Measurements from ENCODE around the gene OVCA2.

Gene OVCA2

DNA sequence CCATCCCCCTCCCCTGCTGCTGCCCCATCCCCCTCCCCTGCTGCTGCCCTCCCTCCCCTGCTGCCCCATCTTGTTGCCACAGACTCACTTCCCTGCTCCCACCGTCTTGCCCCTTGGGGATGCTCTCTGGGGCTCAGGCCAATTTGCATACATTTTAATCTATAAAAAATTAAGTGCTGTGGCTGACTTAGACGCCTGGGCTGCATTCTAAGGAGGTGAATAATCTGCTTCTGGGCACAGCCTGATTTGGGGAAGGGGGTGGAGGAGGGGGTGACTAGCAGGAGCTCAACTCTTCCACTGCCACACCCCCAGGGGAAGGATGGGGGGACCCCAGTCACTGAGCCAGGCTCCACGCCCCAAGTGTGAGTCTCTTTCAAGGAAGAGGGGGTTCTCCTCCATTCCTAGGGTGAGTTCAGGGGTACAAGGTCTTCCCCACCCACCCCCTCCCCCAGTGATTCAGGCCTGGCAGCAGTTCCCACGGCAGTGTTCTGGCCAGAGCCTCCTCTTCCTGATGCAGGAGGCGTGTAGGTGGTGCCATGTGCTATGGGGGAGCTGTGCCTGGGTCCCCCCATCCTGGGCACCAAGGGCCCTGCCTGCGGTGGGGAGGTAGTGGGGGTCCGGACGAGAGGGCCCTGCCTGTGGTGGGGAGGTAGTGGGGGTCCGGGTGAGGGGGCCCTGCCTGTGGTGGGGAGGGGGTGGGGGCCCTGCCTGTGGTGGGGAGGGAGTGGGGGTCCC, 6.8 kb upstream of the OVCA2 start:
- DNase-seq = no peak

GRCh38 chr17:2035541-2036488, 6.0 kb upstream of the OVCA2 start:
- DNase-seq = no peak

- DNase-seq = no peak
Measured at GRCh38 chr17:2037155-2037554, 4.7 kb upstream of the OVCA2 start.

GRCh38 chr17:2040219-2040827, 1.5 kb upstream of the OVCA2 start:
- DNase-seq = no peak

GRCh38 chr17:2040942-2041560, 771 bp upstream of the OVCA2 start:
- DNase-seq = peak; percentile 37

DNA sequence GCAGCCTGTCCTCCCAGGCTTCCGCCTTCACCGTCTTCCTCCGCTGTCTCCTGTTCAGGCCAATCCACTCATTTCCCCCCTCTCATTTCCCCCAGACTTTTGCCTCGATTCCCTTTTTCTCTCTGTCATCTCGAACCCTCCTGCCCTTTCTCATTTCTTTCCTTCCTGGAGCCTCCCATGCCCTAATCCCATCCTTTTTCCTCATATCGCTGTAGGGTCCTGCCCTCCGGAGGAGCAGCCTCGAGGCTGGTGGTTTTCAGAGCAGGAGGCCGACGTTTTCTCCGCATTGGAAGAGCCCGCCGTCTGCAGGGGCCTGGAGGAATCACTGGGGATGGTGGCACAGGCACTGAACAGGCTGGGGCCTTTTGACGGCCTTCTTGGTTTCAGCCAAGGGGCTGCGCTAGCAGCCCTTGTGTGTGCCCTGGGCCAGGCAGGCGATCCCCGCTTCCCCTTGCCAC, 597 bp downstream of the OVCA2 start:
- no peak for DNase-seq

DNA sequence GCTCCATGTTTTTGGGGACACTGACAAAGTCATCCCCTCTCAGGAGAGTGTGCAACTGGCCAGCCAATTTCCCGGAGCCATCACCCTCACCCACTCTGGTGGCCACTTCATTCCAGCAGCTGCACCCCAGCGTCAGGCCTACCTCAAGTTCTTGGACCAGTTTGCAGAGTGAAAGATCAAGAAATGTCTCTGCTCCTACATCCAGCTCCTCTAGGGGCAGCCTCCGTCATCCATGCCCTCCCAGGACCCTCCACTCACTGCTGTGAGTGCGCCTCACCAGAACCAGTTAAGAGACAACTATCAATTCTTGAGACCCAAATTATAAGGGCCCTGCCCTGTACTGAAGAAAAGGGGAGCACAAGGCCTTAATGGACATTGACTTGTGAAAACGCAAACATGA, 1.1 kb downstream of the OVCA2 start:
- no peak for DNase-seq

DNA sequence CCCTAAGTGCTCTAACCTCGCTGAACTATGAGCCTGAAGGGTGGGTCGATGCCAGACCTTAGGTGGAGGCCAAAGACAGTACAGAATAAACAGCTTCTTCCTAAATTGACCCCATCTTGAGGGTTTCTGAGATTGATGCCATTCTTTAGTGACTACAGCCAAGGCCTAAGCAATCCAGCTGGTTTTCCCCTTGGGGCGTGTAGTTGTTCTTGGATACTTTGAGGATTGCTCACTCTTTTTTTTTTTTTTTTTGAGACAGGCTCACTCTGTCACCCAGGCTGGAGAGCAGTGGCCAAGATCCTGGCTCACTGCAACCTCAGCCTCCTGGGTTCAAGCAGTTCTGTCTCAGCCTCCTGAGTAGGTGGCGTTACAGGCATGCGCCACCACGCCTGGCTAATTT, 2.0 kb downstream of the OVCA2 start:
- DNase-seq = no peak

DNA sequence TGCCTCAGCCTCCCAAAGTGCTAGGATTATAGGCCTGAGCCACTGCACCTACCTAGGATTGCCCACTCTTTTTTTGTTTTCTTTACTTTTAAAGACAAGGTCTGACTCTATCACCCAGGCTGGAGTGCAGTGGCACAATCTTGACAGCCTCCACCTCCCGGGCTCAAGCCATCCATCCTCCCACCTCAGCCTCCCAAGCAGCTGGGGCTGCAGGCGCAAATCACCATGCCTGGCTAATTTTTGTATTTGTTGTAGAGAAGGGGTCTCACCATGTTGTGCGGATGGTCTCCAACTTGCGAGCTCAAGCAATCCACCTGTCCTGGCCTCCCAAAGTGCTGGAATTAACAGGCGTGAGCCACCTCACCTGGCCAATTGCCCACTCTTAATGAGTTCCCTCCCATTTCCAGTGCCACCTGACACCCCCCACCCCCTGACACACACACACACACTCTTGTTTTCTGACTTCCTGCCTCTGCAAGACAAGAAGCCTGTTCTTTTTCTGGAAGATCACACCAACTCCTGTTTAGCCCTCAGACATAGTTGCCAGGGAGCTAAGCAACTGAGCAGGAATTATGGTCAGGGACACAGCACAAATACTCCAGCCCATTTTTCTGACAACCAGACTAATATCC, 2.6 kb downstream of the OVCA2 start:
- no peak for DNase-seq

- no peak for DNase-seq
Measured at GRCh38 chr17:2047590-2047989, 5.8 kb downstream of the OVCA2 start.

DNA sequence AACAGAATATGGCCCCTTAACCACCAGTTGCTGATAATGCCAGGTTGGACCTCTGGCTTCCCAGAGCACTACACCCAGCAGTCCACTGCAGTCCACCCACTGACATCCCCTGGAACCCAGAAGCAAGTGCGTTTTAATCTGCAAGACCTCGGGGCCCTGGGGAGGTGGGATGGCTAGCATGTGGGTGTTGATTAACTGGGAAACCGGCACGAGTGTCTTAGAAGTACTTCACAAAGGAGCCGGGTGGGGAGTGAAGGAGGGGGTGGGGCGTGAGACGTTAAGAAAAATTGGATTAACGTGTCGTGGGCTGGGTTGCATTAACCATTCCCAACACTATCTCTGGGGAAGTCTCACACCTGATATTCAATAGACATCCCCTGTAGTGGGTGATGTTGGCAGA, 7.0 kb downstream of the OVCA2 start:
- no peak for DNase-seq

DNA sequence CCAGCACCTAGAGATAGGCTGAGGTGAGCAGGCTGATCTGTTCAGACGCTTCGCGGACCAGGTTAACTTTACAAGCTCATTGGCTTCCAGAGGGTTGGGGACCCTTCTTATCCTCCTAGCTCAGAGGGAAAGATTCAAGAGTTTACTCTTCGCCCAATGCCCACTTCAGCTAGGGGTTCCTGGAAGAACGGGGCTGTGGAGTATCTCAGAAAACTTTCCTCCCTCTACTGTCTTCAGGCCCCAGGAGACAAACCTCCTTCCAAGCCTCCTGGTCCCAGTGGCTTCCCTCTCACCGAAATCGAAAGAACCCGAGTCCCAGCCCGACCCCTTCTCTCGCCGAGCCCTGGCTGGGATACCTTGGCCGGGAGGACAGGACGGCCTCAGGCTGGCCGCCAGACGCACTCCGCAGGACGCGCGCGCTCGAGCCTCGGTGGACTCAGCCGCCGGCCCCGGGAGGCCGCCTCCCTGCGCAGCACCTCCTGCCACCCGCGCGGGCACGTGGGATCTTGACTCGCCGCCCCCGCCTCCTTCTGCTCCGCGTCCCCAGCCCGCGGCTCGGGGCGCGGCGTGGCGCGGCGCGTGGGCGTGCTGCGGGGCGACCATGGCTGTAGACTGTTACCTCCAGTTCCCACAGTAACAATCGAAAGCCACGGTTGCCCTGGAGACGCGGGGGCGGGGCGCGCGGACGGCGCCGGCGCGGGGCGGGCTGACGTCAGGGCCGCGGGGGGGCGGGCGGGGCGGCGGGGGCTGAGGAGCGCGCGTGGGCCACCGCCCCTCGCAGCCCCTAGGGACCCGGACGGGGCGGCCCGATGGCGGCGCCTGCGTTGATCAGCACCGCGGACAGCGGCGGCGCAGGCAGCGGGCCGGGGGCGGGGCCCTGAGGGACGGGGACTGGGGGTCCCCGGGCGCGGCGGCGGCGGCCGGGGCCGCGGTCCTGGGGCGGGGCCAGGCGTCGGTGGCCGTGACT, 7.8 kb downstream of the OVCA2 start:
- no peak for DNase-seq

DNA sequence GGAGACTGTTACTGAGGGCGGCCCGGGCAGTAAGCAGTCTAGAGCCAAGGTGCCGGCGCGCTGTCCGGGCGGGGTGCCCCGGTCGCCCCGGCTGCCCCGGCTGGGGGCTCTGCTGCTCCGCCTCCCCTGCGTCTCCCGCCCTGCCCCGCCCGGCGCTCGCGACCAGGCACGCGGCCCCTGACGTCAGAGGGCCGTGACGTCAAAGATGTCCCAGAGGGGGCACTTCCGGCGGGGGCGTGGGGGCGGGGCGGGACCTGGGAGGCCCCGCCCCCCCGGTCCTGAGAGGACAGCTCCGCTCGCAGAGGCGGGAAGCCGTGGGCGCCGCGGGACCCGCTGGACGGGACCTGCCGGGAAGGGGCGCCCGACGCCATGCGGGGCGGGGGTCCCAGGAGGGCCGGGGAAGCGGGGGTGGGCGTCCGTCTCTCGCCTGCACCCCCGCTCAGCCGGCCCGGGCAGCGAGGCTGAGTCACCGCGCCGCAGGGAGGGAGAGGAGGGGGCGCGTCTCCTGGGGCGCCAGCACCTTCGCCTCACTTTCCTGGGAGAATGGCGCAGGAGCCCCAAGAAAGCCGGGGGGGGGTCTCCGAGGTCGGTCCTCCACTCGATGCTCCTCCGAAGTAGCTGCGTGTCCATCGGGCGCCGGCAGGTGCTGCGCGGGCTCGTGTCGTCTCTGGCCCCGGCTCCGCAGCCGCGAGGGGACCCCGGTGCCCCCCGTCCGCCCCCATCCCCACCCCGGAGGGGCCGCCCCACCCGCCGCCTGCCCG, 8.7 kb downstream of the OVCA2 start:
- DNase-seq = no peak

DNA sequence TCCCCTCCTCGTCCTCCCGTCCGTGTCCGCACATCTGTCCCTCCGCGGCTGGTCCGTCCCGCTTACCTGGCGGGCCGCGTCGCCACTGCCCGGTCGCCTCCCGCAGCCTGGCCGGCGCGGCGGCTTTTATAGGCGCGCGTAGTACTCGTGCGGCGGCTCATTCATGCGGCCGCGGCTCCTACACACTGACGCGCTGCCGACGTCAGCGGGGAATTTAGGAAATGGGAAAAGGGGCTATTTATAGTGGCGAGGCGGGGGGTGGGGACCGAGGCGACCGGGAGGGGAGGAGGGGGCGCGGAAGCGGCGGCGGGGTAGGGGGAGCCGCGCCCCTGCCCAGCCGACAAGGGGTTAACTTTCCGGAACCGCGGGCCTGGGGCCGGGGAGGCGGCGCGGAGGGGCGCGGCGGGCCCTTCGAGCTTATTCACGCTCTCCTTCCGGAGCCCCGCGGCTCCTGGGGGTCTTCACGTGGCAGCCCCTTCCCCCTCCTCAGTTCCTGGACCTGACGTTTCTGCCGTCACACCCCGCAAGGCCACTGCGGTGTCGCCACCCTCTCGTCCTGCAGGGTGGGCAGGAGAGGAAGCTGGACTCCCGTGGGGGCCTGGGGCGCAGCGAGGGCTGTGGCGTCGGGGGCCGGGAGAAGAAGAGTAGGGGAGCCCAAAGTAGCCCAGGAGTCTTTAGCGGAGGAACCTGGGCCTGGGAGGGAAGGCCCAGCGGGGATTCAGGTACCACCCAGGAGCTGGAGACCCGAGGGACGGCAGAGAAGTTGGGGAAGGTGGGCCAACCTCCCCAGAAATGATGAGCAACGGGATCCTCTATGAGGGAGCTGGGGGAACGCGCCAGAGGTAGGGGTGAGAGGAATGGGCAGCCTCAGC, 9.5 kb downstream of the OVCA2 start:
- DNase-seq = no peak

DNA sequence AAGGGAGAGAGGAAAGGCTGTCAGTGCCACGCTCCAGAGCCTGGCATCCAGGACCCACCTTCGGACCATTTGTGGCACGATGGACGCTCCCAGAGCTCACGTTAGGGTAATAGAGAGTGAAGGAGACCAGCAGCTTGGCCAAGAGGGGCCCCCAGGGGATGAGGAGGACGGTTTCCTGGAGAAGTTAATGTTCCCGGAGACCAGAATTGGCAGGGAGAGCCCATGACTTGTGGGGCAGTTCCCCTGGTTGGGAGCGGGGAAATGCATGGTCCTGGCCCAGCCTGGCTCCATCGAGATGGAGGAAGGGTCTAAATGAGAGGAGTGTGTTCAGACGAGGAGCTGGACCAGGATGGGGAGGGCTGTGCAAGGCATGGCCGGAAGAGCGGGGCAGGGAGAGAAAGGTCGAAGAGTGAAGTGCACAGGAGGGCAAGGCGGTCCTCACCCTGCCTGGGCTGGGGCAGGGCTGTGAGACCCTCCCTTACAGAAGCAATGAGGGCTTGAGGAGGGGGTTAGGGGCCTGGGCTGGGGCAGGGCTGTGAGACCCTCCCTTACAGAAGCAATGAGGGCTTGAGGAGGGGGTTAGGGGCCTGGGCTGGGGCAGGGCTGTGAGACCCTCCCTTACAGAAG, 10.2 kb downstream of the OVCA2 start:
- no peak for DNase-seq

GRCh38 chr17:2053380-2054261, 11.8 kb downstream of the OVCA2 start:
- DNase-seq = no peak

- no peak for DNase-seq
Measured at GRCh38 chr17:2054262-2054511, 12.4 kb downstream of the OVCA2 start.

DNA sequence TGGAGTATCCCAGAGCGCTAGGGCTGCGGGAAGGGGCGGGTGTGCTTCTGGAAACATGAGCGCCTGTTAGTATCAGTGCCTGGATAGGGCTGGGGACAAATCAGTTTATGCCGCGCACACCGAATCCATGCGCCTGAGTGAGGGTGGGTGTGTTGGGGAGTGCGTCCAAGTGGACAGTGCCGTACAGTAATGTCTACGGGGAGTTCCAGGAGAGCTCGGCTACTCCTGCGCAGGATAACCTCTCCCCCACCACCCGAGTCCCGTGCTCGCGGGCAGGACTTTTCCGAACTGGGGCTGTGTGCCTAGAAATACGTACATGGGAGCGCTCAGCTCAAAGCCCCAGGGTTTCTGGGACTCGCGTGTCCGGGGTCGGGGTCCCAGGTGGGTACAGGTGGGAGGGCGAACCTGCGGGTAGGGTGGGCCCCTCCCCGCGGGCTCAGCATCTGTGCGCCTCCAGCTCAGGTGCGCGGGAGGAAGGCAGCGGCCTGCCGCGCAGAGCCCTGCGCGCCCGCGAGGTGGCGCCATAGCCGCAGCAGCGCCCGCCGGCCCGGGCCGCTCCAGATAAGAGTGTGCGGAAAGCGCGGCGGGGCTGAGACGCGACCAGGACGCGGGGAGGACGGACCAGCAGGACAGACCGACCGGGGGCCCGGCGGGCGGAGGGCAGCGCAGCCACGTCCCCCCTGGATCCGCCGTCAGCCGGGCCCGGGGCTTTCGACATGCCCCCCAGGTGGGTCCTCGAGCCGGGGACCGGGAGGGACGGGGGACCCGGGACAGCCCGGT, 12.9 kb downstream of the OVCA2 start, which contains the start of gene HIC1:
Gene HIC1, plus strand, starts transcription at position 592 of the 780 bp plus-strand sequence. CDS start 1,588 bp downstream, outside the sequence.
- DNase-seq = no peak

All from NCI-H524 treated with DMSO at 0.1 percent for 48 hours (cell line).